T-helper 22 cell (primary cell): ENCODE data around the gene NCBP3.

Source experiments
- DNase-seq: peaks from one replicate; pipeline ENCODE4 v3.0.0-alpha.2; 2020; ENCODE audit warnings: low read depth

Gene NCBP3, protein sequence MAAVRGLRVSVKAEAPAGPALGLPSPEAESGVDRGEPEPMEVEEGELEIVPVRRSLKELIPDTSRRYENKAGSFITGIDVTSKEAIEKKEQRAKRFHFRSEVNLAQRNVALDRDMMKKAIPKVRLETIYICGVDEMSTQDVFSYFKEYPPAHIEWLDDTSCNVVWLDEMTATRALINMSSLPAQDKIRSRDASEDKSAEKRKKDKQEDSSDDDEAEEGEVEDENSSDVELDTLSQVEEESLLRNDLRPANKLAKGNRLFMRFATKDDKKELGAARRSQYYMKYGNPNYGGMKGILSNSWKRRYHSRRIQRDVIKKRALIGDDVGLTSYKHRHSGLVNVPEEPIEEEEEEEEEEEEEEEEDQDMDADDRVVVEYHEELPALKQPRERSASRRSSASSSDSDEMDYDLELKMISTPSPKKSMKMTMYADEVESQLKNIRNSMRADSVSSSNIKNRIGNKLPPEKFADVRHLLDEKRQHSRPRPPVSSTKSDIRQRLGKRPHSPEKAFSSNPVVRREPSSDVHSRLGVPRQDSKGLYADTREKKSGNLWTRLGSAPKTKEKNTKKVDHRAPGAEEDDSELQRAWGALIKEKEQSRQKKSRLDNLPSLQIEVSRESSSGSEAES

DNA sequence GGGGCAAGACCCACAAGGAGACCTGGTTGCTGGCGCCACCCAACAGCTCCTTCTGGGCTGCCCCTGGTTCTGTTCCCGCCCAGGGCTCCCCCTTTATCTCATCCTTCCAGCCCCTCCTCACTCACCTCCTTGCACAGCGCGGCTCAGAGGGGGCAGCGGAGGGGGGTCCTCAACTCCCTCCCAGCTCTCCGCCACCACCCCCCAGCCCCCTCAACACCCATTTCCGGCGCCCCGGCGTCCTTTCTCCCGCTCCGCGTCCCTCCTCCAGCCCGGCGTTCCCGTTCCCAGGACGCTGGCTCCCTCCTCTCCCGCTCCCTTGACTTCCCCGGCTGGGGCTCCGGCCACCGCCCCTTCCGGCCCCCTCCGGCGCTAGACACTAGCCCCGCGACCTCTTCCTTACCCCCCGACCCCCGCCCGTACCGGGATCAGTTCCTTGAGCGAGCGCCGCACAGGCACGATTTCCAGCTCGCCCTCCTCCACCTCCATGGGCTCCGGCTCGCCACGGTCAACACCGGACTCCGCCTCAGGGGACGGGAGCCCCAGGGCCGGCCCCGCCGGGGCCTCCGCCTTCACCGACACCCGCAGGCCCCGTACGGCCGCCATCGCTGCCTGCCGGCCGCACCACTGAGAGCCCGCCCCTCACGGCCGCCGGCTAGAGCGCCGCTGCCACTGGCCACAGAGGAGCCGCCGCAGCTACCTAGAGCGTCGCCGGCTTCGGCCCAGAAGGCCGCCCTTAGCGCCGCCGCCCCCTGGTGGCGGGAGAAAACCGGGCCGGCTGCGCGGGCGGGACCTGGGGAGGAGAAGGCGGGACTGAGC, at the start of gene NCBP3:
NCBP3 (minus strand) TSS at position 626 of the 816 bp plus-strand sequence; CDS start at position 603, 23 bp downstream.
- DNase-seq, result peak; percentile 77

DNA sequence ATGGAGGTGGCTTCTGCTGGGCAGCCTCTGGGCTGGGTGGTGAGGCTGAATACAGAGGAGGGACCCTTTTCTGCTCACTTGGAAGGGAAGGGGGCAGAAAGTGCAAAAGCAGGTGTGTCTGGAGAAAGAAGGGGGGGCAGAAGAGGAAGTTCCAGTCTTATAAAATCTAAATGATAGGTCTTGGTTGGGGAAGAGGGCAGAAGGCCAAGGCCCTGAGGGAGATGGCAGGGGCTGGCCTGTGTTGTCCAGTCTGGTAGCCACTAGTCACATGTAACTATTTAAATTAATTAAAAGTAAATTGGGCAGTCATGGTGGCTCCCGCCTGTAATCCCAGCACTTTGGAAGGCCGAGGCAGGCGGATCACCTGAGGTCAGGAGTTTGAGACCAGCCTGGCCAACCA, 49.3 kb upstream of the NCBP3 start:
- DNase-seq, result no peak

DNA sequence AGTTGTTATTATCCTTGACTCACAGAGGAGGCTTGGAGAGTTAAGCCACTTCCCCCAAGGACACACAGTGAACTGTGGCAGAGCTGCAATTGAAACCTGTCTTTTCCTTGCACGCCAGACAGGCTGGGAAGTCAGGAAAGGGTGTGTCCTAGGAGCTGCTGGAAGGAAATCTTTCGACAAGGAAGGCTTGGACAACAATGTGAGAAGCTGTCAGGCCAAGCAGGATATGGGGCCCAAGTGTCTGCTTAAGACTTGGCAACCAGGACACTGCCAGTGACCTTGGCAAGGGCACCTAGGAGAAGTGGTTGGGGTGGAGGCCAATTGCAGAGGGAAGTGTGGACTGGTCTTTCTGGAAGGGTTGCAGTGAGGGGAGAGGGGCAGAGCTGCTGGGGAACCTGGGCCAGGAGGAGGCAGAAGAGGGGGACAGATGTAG, 48.9 kb upstream of the NCBP3 start:
- DNase-seq, result no peak

DNA sequence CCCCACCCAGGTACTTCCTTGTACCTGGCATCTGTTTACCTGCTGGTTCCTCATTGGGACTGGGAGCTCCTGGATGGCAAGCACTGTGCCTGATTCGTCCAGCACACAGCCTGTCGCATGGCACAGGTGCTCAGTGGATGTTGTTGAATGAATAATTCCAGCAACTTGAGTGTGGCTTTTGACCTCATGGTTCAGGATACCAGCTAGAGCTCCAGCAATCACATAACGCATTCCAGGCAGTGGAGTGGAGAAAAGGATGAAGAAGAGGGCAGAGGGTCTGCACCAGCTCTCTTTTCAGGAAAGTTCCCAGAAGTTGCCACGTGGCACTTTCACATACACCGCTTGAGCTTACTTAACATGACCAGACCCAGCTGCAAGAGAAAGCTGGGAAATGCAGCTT, 48.1 kb upstream of the NCBP3 start:
- DNase-seq, result no peak

DNA sequence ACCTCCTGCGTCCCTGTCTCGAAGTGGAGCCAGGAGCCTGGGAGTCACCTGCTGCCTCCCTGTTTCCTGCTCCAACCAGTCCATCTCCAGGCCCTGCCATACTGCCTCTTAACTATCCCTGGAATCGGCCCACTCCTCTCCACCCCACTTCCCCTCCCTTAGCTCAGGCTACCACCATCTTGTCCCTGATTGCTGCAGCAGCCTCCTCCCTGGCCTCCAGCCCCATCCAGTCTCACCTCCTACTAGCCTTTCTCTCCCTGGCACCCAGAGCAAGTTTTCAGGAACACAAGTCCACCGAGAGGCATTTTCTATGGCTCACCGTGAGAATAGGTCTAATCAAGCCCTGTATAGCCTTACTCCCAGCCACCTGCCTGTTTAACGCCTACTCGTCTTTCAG, 47.7 kb upstream of the NCBP3 start:
- DNase-seq, result no peak

DNA sequence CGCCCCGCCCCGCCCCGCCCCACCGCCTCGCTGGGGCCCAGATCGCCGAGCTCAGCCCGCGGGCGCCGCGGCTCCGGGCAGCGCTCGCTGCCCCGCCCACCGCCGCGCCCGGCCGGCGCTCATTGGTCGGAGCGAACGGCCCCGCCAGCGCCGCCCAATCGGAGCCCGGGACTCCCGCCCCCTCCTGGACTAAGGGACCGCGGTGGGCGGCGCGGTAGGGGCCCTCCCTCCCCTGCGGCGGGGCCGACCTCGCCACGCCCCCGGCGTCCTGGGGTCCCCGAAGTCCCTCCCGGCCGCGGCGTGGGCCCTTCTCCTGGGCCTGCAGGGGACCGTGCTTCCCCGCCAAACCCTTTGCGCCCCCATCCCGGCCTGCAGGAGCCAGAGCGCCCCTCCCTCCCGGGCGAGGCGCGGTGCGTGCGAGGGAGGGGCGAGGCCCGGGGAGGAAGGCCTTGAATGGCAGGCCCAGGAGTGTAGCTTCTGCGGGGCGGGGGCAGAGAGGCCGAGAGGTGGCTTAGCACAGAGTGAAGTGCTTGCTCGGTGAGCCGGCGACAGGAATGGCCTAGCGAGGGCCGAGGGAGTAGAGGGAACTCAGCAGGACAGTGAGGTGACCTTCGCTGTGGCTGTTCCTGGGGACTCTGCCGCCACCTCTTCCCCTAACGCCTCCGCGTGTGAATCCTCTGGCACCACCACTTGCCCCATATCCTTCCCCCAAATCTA, 47.1 kb upstream of the NCBP3 start, which contains the start of gene CAMKK1:
CAMKK1 (minus strand) TSS at position 51 of the 717 bp plus-strand sequence. CDS start 7,366 bp downstream, outside the sequence.
- DNase-seq, result peak; percentile 80

DNA sequence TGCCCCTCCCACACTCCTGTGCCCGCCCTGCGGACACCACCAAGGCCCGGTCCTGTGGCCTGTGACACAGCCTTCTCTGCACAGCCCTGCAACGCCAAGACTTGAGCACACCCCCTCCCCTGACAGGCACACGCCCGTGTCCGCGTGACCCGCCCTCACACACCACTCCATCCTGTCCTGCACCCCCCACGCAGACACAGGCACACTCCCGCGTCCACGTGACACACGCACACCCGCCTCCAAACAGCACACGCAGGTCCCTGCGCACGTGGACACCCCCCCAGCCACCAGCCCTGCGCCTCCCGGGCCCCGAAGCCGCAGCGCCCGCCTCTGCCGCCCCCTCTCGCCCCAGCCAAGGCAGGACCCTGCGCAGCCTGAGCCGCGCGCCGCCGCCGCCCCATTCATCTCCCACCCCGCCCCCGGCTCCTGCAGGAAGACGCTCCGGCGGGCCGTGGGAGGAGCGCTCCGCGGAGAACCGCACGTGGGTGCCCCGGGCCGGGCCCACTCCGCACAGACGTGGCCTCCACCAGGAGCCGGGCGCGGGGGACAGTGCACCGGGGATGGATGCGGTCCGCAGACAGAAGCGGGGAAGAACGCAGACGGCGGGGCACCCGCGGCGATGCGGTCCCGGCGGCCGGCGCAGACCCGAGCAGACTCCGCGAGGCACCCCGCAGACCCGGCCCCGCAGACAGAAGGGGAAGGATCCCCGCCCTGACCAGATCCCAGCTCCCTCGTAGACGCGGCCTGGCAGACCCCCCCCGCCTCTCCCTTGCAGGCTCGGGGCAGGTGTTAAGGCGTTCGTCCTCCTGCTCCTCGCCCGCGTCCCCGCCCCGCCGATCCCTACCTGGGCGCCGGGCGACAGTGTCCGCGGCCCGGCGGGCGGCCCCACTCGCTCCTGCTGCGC, 46.3 kb upstream of the NCBP3 start:
- DNase-seq, result peak; percentile 83

DNA sequence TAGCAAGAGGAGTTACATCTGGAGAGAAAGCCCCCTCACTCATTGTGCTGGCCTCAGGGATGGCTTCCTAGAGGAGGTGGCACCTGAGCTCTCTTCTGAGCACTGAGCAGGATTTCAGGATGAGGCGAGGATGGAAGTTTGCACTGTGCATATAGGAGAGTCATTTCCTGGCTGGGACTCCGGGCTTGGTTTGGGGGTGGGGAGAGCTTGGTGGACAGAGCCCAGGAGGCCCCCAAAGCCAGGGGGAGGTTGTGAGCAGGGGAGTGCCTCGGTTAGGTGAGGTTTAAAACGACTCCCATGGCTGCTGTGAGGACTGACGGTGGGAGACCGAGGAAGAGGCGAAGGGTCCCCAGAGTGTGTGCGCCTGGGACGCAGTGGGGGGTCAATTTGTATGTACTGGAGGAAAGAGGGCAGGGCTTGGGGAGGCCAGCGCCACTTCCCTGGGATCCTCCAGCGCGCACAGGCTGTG, 45.6 kb upstream of the NCBP3 start:
- DNase-seq, result no peak

DNA sequence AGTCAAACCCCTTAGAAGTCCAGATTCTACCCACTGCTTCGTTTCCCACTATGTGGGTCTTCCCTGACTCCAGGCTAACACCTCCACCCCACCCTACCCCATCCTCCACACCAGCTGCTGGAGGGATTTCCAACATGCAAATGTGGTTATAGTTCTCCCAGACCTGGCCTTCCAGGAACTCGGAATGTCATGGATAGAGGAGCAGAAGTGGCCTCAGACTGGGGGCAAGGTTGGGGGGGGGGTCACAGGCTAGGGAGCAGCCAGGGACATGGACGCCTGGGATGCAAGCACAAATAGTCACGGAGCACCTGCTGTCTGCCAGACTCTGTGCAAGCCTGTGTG, 44.8 kb upstream of the NCBP3 start:
- DNase-seq, result no peak

DNA sequence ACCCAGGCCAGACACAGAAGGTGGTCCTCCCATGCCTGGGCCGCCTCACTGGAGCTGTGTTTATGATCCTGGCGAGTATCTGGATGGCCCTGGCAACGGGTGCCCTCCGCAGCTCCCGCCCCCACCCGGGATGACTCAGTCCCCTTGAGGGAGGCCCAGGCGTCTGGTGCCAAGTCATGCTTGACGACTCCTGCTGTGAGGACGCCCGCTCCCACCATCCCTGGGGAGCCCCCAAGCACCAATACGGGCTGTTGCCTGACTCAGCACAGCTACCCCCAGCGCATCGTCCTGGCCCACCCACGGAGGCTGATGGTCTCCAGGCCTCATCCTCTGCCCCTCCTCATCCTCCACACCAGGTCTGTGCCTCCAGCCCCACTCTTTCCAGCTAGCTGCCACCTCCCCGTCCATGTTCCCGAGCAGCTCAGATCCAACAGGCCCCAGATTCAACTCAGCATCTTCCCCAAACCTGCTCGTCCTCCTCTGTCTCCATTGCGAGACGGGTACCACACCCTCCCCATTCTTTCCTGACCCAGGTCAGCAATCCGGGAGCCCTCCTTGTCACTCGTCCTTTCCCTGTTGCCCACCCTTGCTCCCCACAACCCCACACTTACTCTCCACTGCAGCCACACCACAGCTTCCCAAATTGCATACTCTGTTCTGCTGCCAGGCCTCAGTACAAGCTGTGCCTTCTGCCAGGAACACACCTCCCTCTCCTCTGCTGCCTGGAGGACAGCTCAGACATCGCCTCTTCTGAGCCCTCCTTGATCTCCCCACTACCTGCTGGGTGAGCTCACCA, 44.2 kb upstream of the NCBP3 start:
- no peak for DNase-seq

DNA sequence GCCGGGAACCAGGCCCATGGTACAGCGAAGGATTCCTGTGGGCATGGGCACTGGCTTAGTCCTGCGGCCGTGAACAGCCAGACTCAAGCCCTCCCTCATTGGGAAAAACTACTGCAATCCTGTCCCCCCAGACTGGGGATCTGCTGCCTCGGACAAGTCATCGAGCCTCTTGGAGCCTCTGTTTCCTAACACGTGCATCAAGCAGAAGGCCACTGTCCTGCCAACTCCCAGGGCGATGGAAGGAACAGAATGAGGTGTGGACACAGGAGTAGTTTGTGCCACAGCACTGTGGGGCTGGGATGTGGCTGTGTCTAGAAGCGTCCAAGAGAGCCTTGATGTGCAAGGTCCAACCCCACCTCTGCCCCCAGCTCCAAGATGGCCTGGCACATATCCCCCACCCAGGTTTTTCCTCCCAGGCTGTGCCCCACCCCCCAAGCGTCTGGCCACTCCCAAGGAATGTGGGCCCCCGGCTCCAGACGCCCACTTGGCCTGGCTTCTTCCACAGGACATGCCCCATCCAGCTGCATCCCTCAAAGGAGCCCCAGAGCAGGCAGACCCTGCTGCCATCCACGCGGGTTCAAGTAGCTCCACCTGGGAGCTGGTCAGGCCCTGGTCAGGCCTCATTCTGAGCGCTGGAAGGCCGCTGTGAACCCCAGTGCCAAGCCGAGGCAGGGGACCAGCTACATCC, 43.4 kb upstream of the NCBP3 start:
- DNase-seq, result no peak

DNA sequence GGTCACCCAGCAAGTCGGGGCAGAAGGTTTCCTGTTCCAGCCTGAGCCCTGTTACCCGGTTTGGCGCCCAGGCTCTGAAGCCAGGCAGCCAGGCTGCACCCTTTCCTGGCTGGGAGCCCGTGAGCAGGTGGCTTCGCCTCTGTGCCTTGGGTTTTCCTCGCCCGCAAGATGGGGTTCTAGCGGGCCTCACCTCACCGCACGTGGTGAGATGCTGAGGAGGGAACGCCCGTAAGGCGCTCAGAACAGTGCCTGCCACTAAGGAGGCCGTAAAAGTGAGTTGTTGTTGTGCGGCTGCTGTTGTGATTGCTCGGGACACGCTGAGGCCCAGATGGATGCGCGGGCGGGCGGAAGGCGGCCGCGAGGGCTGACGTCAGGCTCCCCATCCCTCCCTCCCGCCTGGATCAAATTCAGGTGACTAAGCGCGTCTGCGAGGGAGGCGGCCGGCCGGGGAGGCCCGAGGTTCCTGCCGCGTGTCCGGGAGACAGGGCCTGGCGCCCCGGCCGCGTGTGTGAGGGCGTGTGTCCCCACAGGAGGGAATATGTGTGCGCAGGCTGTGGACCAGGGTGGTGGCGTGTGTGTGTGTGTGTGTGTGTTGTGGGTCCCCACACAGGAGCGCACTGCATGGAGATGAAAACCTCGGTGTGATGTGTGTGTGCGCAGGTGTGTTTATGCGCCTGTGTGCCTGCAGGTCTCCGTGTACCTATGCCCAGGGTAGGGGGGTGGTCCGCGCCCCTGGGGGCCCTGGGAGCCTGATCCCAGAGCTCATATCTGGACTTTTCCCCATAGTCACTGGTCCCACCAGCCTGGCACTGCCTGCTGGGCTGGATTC, 42.5 kb upstream of the NCBP3 start:
- DNase-seq, result no peak

DNA sequence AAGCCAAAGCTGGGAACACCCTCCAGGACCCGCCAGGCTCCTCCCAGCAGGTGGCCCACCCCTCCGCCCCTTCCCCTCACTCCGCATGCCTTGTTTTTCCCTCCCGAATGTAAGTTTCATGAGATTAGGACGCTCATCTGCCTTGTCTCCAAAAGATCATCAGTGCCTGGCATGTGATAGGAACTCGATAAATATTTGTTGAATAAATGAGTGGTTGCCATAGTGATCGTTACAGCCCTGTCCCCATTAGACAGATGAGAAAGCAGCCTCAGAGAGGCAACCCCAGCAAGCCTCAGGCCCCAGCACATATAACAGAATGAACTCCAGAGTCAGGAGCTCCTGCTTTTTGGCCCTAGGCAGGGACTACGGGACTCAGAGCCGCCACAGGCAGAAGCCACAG, 41.8 kb upstream of the NCBP3 start:
- DNase-seq, result no peak

DNA sequence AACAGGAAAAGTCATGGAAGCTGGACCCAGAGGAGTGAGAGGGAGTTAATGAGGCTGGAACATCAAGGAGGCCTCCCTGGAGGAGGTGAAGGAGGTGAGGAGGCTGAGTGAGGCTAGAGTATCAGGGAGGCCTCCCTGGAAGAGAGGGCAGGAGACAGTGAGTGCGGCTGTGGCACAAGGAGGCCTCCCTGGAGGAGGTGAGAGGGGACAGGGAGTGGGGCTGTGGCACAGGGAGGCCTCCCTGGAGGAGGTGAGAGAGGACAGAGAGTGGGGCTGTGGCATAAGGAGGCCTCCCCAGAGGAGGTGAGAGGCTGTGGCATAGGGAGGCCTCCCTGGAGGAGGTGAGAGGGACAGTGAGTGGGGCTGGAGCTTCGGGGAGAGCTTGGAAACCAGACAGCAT, 41.3 kb upstream of the NCBP3 start:
- DNase-seq, result no peak

DNA sequence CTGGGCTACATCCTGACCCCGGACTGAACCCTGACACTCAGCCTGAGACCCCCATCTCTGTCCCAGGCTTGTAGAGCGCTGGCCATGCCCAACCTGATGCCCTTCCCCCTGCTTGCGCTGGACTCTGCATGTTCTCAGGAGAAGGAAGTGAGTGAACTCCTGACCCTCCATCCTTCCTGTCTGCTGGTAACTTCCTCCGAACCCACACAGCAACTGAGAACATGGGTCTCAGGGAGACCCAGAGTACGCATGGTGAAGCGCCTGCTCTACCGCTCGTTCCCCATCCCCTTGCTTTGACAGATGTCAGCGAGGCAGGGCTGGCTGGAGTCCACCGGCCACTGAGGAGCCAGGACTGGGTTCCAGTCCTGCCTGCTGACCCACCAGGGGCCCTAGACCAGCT, 40.7 kb upstream of the NCBP3 start:
- DNase-seq, result no peak

DNA sequence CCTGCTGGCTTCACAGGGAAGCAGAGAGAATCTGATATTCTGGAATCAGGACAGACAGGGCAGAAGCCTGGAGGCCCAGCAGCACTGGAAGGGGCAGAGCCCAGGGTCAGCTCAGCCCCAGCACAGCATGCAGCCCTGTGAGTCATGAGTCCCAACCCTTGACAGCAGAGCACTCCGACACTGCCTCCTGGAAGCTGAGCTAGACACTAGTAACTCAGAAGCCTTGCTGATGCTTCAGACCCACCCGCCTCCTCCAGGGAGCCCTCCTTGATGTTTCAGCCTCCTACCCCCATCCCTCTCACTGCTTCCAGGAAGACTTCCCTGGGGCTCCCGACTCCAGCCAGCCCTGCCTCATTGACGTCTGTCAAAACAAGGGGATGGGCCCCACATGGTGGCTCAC, 39.9 kb upstream of the NCBP3 start:
- no peak for DNase-seq

DNA sequence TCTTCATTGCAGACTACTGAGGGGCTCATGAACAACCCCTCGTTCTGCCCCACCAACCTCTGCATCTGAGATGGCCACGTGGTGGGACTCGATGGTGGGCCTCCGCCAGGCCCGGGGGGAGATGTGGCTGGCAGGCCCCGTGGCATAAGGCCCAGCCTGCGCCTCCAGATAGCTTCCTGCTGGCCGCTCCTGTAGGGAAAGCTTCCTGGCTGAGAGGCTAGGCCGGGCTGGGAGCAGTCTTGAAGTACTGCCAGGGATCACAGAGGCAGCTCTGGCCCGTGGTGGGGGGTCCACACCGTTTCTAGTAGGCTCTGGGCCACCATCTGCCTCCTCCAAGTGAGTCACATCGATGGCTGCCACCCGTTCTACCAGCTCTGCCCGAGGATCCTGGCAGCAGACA, 39.2 kb upstream of the NCBP3 start:
- DNase-seq, result no peak

DNA sequence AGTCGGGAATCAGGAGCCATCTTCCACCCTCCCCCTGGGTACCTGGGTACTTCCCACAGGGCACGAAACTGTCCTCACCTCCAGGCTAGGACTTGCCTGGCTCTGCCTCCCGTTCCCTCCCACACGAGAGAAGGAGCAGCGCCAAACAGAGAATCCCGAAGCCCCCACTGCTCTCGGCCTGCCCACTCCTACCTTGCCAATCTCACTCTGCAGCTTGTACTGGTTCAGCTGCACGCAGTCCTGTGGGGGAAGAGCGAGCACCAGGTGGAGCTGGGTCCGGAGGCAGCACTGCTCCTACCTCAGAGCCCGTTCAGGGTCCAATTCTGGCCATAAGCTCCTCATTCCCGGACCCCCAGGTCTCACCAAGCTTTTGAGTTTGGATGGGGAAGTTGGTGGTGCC, 38.1 kb upstream of the NCBP3 start:
- no peak for DNase-seq

DNA sequence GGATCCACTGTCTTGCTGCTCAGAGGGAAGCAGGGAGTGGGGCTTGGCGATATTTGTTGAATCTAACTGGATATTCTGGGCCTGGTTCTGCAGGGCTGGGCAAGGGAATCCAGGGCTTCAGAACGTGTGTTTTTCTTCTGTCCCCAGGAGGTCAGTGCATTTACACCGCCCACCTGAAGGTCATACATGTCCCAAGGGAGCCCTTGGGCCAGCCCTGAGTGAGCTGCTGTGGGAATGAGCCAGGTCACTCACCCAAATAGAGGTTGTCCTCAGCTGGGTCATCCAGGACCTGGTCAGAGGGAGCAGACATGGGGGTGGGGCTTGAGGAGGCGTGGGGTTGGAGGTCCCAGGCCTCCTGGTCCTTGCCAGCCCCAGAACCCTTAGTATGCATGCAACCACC, 36.2 kb upstream of the NCBP3 start:
- no peak for DNase-seq
